Lung (tissue), 12 donors: ENCODE results near the gene GPR61. TPM values are rescaled to one million over a fixed set of nuclear protein-coding genes. Genes with fewer than 3 reads are reported as not detected.

Experiments used
- ATAC-seq: fragments of 200-7000 bp; cut with Tn5 transposase; one replicate; pipeline ENCODE4 v1.9.1; 2020; ENCODE audit warnings: moderate number of reproducible peaks; ENCODE audit not compliant: insufficient read depth, low FRiP score
- DNase-seq, 3 donors: peaks; one replicate each; pipeline ENCODE4 v3.0.0-alpha.2; 2013 to 2017
- H3K27ac ChIP-seq, 2 donors: one replicate each; pipeline ENCODE4 v1.5.1; 2013; ENCODE audit warnings: mild to moderate bottlenecking in 2 of 2, moderate library complexity in 2 of 2, control low read depth in 1 of 2, inconsistent platforms in 1 of 2, low read depth in 1 of 2, low read length in 1 of 2
- H3K27me3 ChIP-seq, 3 donors: one replicate each; pipeline ENCODE4 v1.5.1; 2013; ENCODE audit warnings: low read length in 2 of 3; ENCODE audit not compliant: control insufficient read depth in 3 of 3, insufficient read depth in 3 of 3
- H3K36me3 ChIP-seq, 4 donors: one replicate each; pipeline ENCODE4 v1.5.1; 2013; ENCODE audit warnings: low read length in 4 of 4, mild to moderate bottlenecking in 1 of 4, moderate library complexity in 1 of 4; ENCODE audit not compliant: control insufficient read depth in 4 of 4, insufficient read depth in 4 of 4
- H3K4me1 ChIP-seq, 5 donors: one replicate each; pipeline ENCODE4 v1.5.1; 2013; ENCODE audit warnings: low read length in 5 of 5, mild to moderate bottlenecking in 2 of 5, moderate library complexity in 1 of 5; ENCODE audit not compliant: control insufficient read depth in 5 of 5, insufficient read depth in 5 of 5
- H3K4me3 ChIP-seq: one replicate; pipeline ENCODE4 v1.5.1; 2013; ENCODE audit warnings: mild to moderate bottlenecking, control low read depth, moderate library complexity
- H3K9ac ChIP-seq, 2 donors: one replicate each; pipeline ENCODE4 v1.5.1; 2013; ENCODE audit warnings: low read length in 2 of 2, control low read depth in 1 of 2; ENCODE audit not compliant: insufficient read depth in 1 of 2
- H3K9me3 ChIP-seq, 4 donors: one replicate each; pipeline ENCODE4 v1.5.1; 2013; ENCODE audit warnings: low read length in 3 of 4, mild to moderate bottlenecking in 1 of 4, moderate library complexity in 1 of 4; ENCODE audit not compliant: control insufficient read depth in 4 of 4, insufficient read depth in 3 of 4
- CTCF ChIP-seq: IDR thresholded peaks from 2 replicates; pipeline ENCODE4 v1.5.1; 2012; ENCODE audit warnings: mild to moderate bottlenecking; ENCODE audit errors: control extremely low read depth, extremely low read depth
- WGBS, 2 donors: extraction: QIAGEN DNeasy Blood & Tissue Kit; methylation state at CpG; one replicate each; pipeline ENCODE4 v1.1.7; 2013; 5-methylcytosine and 5-hydroxymethylcytosine counted together
- polyA plus RNA-seq, 2 donors: library from polyadenylated mRNA; stranded (reverse); fragments of 200-250 nt; gene quantifications; one replicate each; pipeline ENCODE4 v1.2.1, GENCODE V29; 2013
- total RNA-seq, 2 donors: library from RNA; depleted of rRNA in 1 of 2; stranded (reverse); fragments of >200 nt in 1 of 2; gene quantifications; one replicate each; pipeline ENCODE4 v1.2.1, GENCODE V29; 2014 to 2021
- donor health status: control.
- donor health status: control.
- donor health status: Bipolar disorder and iron deficiency.
- donor health status: healthy.
- donor health status: DM: yes; HTN: yes; CAD: no.

Gene GPR61
- total and polyA plus RNA-seq, 4 donors = not detected

DNA sequence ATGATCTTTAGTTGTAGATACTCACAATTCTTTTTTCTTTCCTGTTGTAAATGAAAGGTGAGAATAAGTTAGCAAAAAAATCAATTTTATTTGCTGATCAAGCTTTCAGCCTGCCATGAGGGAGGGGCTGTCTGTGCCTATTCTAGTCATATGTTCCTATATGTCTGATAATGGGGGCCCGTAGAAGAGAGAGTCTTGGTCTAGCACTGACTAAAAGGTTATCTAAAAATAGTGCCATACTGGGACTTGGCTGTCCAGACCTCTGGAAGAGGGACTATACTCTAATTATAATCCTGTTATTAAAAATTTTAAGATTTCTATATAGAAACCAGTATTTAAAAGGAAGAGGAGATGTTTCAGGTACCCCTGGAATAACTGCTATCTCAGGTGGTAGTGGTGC, 27.3 kb downstream of the GPR61 start:
- no peak overlapping the region for H3K9ac ChIP-seq
- no peak overlapping the region for H3K27ac ChIP-seq
- WGBS, 2 donors = 96 to 97% methylated on average over 1 of the region's 1 CpG
- H3K27me3 ChIP-seq = no peaks in the 10 kb centered on the region
- no peaks in the 10 kb centered on the region for H3K9me3 ChIP-seq
- TF ChIP-seq CTCF = no peak
- no peak for DNase-seq
- H3K4me1 ChIP-seq = peaks cover 3 to 67% (median 6%) of the 10 kb centered on the region in 5 donors
- H3K4me3 ChIP-seq = no peak overlapping the region
- peaks cover 0 to 3% (median 0%) of the 10 kb centered on the region in 4 donors for H3K36me3 ChIP-seq
- no peak for ATAC-seq

GRCh38 chr1:109567877-109568672, 28.4 kb downstream of the GPR61 start:
- peaks cover 3 to 71% (median 6%) of the 10 kb centered on the region in 5 donors for H3K4me1 ChIP-seq
- no peak overlapping the region for H3K9ac ChIP-seq
- TF ChIP-seq CTCF = no peak
- peaks cover 0 to 3% (median 0%) of the 10 kb centered on the region in 4 donors for H3K36me3 ChIP-seq
- no peak for ATAC-seq
- H3K4me3 ChIP-seq = no peak overlapping the region
- no peak for DNase-seq
- H3K27ac ChIP-seq = no peak overlapping the region
- 95 to 100% methylated on average over 4 of the region's 4 CpGs for WGBS, 2 donors
- no peaks in the 10 kb centered on the region for H3K27me3 ChIP-seq
- H3K9me3 ChIP-seq = no peaks in the 10 kb centered on the region

DNA sequence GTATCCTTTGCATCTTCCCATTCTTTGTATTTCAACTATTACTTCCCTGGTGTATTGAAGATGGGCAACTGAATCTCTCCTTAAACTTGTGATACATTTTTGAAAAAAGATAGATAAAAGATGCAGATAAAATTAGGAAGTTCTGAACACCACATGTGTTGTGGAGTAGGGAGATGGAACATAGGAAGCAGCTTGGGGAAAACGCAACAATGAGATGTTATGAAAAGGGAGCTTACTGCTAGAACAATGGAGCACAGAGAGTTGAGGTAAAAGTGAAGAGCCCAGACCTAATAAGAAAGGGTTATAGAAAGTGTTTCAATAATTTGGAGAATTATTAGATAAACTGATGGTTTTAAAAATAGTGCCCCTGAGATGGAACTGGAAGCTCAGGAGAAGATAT, 29.7 kb downstream of the GPR61 start:
- no peak overlapping the region for H3K27ac ChIP-seq
- no peaks in the 10 kb centered on the region for H3K27me3 ChIP-seq
- ATAC-seq (no peak), DNase-seq (no peak)
- WGBS, 2 donors = 28 to 63% methylated on average over 1 of the region's 1 CpG
- no peak overlapping the region for H3K9ac ChIP-seq
- H3K36me3 ChIP-seq = peaks cover 0 to 3% (median 0%) of the 10 kb centered on the region in 4 donors
- TF ChIP-seq CTCF = no peak
- H3K9me3 ChIP-seq = no peaks in the 10 kb centered on the region
- no peak overlapping the region for H3K4me3 ChIP-seq
- peaks cover 4 to 68% (median 6%) of the 10 kb centered on the region in 5 donors for H3K4me1 ChIP-seq
